Psoas muscle (tissue), 8 donors: ENCODE measurements around the gene WDR7. TPM values are rescaled to one million over a fixed set of nuclear protein-coding genes. Genes with fewer than 3 reads are reported as not detected.

Experiments used
- ATAC-seq, 4 donors: fragments of 200-7000 bp; cut with Tn5 transposase; one replicate each; pipeline ENCODE4 v1.9.1; 2020; ENCODE audit warnings: moderate library complexity in 3 of 4, mild to moderate bottlenecking in 2 of 4
- DNase-seq, 2 donors: peaks; one replicate each; pipeline ENCODE4 v3.0.0-alpha.2; 2020
- H3K27ac ChIP-seq: fragments of 200-600 bp; one replicate; pipeline ENCODE4 v1.8.0; 2022
- H3K27me3 ChIP-seq, 3 donors: fragments of 200-600 bp in 1 of 3; one replicate each; pipeline versions ENCODE4 v1.6.1 to v1.8.0; 2013 to 2022; ENCODE audit warnings: low read length in 2 of 3, mild to moderate bottlenecking in 2 of 3, moderate library complexity in 1 of 3; ENCODE audit not compliant: insufficient read depth in 3 of 3
- H3K36me3 ChIP-seq, 2 donors: fragments of 200-600 bp in 1 of 2; one replicate each; pipeline versions ENCODE4 v1.6.1 to v1.8.0; 2013 to 2022; ENCODE audit warnings: low read depth in 1 of 2, mild to moderate bottlenecking in 1 of 2, moderate library complexity in 1 of 2; ENCODE audit not compliant: insufficient read depth in 1 of 2
- H3K4me1 ChIP-seq: fragments of 200-600 bp; one replicate; pipeline ENCODE4 v1.8.0; 2022
- H3K4me3 ChIP-seq: fragments of 200-600 bp; one replicate; pipeline ENCODE4 v1.8.0; 2022; ENCODE audit warnings: mild to moderate bottlenecking
- H3K9me3 ChIP-seq: fragments of 200-600 bp; one replicate; pipeline ENCODE4 v1.8.0; 2022
- CTCF ChIP-seq: fragments of 200-600 bp; IDR thresholded peaks from one replicate; pipeline ENCODE4 v1.8.0; 2022; ENCODE audit warnings: antibody characterized with exemption
- WGBS, 3 donors: extraction: QIAGEN DNeasy Blood & Tissue Kit; methylation state at CpG; one replicate each; pipeline versions ENCODE4 v1.1.6 to v1.1.7; 2013; 5-methylcytosine and 5-hydroxymethylcytosine counted together
- intact Hi-C, 2 donors: fragments of 100-400 bp; cut with DNase I; formaldehyde crosslinking; loops; one replicate each; pipeline versions ENCODE4 v1.11.0 to v1.14.2; 2022
- polyA plus RNA-seq, 3 donors: library from polyadenylated mRNA; stranded (reverse); fragments of 200-250 nt; gene quantifications; one replicate each; pipeline ENCODE4 v1.2.3, GENCODE V29; 2013
- total RNA-seq, 4 donors: library from RNA; stranded (reverse); fragmentation: NEBNext Ultra II Directional in 2 of 4; extraction: Animal tissue kit (Norgen Biotek cat#: 25700) in 2 of 4; gene quantifications; one replicate each; pipeline versions ENCODE4 v1.2.1 to v1.2.4, GENCODE V29; 2021 to 2023
- donor health status: healthy with polysubstance abuse.
- donor health status: DM: no; HTN: no; CAD: no; lungs with moderate emphysema.
- donor health status: Bipolar disorder and iron deficiency.
- donor health status: healthy.
- donor health status: DM: yes; HTN: yes; CAD: no.
- donor health status: DM: no; HTN: no; CAD: no.
- donor health status: DM: no; HTN: no; CAD: no.
- donor health status: DM: yes; HTN: yes; CAD: no.

Gene WDR7
- total and polyA plus RNA-seq, 7 donors, result 2.6 to 24.4 (median 15.5) TPM

- Histone ChIP-seq H3K36me3 (no peaks in the 10 kb centered on the region), H3K9me3 (no peaks in the 10 kb centered on the region), H3K27me3 (no peaks in the 10 kb centered on the region), H3K4me3 (no peak overlapping the region), H3K4me1 (no peaks in the 10 kb centered on the region), H3K27ac (no peak overlapping the region)
- ATAC-seq (no peak), DNase-seq (no peak)
- WGBS, 3 donors, result 86 to 91% (median 88%) methylated on average over 1 of the region's 1 CpG
- intact Hi-C loops, result no loop called here
- TF ChIP-seq CTCF, result no peak
Observed at GRCh38 chr18:56795381-56795780, 144.2 kb downstream of the WDR7 start.

- intact Hi-C loops, result no loop called here
- H3K4me1 ChIP-seq, result no peaks in the 10 kb centered on the region
- no peaks in the 10 kb centered on the region for H3K36me3 ChIP-seq
- no peak for TF ChIP-seq CTCF
- DNase-seq (no peak), ATAC-seq (no peak)
- no peak overlapping the region for H3K27ac ChIP-seq
- 45 to 68% (median 56%) methylated on average over 2 of the region's 2 CpGs for WGBS, 3 donors
- no peak overlapping the region for H3K4me3 ChIP-seq
- no peaks in the 10 kb centered on the region for H3K9me3 ChIP-seq
- no peaks in the 10 kb centered on the region for H3K27me3 ChIP-seq
Observed at GRCh38 chr18:56799756-56800155, 148.6 kb downstream of the WDR7 start.

GRCh38 chr18:56803051-56803450, 151.9 kb downstream of the WDR7 start:
- Histone ChIP-seq H3K27ac (no peak overlapping the region), H3K27me3 (no peaks in the 10 kb centered on the region), H3K4me3 (no peak overlapping the region), H3K9me3 (no peaks in the 10 kb centered on the region), H3K36me3 (no peaks in the 10 kb centered on the region), H3K4me1 (no peaks in the 10 kb centered on the region)
- WGBS, 3 donors, result 89 to 100% (median 93%) methylated on average over 1 of the region's 1 CpG
- TF ChIP-seq CTCF, result no peak
- no peak for ATAC-seq
- intact Hi-C loops, result no loop called here
- DNase-seq, result no peak

- DNase-seq (no peak), ATAC-seq (no peak)
- Histone ChIP-seq H3K27me3 (no peaks in the 10 kb centered on the region), H3K9me3 (no peaks in the 10 kb centered on the region), H3K27ac (no peak overlapping the region), H3K4me1 (no peaks in the 10 kb centered on the region), H3K36me3 (no peaks in the 10 kb centered on the region), H3K4me3 (no peak overlapping the region)
- intact Hi-C loops, result no loop called here
- 96 to 97% (median 96%) methylated on average over 5 of the region's 5 CpGs for WGBS, 3 donors
- no peak for TF ChIP-seq CTCF
Observed at GRCh38 chr18:56804395-56804794, 153.2 kb downstream of the WDR7 start.

- H3K9me3 ChIP-seq, result no peaks in the 10 kb centered on the region
- no peak overlapping the region for H3K27ac ChIP-seq
- no peak overlapping the region for H3K4me3 ChIP-seq
- H3K4me1 ChIP-seq, result no peaks in the 10 kb centered on the region
- ATAC-seq (no peak), DNase-seq (no peak)
- H3K27me3 ChIP-seq, result no peaks in the 10 kb centered on the region
- intact Hi-C loops, result no loop called here
- WGBS, 3 donors, result 80 to 89% (median 80%) methylated on average over 2 of the region's 2 CpGs
- TF ChIP-seq CTCF, result no peak
- no peaks in the 10 kb centered on the region for H3K36me3 ChIP-seq
Observed at GRCh38 chr18:56807901-56808300, 156.7 kb downstream of the WDR7 start.
